Anterior cingulate cortex (tissue), 58 donors: Measurements from ENCODE around the gene CPNE2.

ENCODE experiments used
- DNase-seq, 58 donors: peaks; one replicate each; lab custom pipeline; 2025; lab: John Stamatoyannopoulos, UW

CPNE2 gene

DNA sequence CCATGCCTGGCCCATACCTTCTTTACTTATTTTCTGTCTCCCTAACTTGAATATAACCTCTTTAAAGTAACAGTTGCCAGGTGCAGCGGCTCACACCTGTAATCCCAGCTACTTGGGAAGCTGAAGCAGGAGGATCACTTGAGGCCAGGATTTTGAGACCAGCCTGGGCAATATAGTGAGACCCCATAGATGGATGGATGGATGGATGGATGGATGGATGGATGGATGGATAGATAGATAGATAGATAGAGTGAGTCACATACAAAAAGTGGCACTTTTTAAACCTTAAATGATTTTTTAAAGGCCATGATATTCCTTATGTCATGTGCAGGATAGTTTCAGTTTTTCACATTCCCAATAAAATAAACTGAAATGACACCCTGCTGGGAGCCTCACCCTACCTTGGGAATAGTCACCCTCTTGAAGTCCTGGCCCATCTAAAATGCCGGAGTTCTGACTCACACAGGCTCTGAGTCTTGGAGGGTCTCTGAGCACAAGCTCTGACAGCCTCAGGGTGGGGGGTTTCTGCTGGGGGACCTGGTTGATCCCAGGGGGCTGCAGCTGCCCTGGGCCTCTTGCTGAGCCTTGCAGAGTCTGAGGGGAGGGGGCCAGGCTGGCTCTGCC, 26.2 kb downstream of the CPNE2 start:
- no peak for DNase-seq

DNA sequence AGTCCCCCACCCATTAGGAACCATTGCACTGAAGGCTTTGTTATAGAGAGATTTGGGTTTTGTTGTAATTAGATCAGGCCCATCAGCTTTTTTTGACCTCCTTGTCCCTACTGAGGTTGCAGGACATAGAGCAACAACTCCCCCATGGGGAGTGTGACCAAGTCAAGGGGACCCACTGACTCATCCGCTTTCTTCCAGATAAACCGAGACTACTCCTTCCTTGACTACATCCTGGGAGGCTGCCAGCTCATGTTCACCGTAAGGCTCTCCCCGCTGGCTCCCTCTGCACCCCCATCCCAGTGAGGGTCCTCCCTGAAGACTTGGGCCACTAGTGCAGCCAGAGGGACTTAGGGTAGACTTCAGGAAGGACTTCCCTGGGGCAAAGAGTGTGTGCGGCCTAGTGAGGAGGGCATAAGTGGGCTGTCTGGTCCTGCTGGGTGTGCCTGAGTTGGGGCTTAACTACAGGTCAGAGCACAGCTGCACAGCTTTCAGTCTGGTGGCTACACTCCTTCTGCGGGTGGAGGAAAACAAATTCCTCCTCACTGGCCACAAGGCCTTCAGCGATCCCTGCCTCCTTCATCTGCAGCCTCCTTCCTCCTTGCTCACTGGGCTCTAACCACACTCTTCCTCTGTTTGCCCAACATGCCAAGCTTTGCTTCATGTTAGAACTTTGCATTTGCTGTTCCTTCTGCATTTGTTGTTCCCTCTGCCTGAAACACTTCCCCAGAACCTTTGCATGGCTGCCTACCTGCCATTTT, 31.0 kb downstream of the CPNE2 start:
- DNase-seq = no peak

DNA sequence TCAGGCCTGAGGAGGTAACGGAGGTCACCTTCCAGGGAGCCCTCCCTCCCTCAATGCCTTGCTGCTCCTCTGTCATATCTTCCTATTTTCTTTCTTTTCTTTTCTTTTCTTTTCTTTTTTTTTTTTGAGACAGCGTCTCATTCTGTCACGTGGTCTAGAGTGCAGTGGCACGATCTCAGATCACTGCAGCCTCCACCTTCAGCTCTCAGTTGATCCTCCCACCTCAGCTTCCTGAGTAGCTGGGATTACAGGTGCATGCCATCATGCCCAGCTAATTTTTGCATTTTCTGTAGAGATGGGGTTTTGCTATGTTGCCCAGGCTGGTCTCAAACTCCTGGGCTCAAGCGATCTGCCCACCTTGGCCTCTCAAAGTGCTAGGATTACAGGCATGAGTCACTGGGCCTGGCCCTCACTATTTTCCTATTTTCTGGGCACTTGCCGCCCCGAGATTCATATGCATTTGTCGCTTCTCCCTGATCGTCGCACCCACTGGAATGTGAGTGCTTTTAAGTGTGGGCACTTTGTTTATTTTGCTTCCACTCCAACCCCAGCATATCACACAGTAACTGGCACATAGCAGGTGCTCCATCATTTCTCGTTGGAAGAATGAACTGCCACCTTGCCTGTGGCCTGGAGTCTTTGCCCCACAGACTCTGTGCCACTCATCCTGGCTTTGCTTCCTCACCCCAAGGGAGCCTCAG, 31.7 kb downstream of the CPNE2 start:
- no peak for DNase-seq

DNA sequence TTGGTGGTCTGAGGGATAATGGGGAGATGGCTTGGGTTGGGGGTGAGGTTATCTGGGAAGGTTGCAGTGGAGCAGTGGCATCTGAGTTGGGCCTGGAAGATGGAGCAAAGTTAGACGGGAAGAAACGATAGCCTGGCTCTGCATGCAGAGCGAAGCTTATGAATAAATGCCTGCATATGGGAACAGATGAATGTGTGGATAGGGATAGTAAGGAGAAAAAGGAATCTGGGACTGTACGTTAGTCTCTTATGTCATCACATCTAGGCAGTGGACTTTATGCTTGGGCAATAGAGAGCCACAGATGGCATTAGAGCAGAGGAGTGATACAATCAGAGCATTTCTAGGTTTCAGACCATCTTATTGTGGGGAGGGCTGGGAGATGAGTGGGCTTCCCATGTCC, 33.0 kb downstream of the CPNE2 start:
- no peak for DNase-seq

DNA sequence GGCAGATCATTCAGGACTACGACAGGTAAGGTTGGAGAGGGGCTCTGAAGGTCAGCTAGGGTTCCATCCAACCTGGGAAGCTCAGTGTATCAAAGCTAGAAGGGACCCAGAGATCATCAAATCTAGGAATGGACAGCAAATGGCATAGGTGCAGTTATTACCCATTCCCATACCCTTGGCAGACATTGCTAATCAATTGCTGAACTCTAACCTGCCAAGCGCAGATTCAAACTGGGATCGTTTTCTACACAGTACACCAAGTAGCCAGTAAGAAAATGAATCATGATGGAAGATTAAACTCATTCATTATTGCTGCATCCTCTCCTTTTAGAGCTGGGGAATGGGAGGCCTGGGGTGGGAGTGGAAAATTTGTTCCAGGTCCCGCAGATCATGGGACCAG, 33.6 kb downstream of the CPNE2 start:
- no peak for DNase-seq

DNA sequence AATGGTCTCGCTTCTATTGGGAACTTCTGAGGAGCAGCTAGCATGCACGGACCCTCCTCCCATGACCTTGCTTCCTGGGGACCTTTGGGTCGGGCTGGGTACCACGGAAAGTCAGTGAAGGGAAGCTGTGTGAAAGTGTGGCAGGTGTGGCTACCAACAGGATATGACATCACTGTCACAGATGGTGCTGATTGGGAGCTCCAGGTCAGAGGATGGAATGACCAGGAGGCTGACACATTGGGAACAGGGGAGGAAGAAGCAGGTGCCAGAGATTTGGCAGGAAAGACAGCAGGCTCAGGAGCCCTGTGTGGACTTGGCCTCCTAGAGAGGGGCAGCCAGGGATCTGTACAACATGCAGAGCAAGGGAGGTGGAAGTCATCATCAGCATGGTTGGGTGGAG, 34.0 kb downstream of the CPNE2 start:
- no peak for DNase-seq

DNA sequence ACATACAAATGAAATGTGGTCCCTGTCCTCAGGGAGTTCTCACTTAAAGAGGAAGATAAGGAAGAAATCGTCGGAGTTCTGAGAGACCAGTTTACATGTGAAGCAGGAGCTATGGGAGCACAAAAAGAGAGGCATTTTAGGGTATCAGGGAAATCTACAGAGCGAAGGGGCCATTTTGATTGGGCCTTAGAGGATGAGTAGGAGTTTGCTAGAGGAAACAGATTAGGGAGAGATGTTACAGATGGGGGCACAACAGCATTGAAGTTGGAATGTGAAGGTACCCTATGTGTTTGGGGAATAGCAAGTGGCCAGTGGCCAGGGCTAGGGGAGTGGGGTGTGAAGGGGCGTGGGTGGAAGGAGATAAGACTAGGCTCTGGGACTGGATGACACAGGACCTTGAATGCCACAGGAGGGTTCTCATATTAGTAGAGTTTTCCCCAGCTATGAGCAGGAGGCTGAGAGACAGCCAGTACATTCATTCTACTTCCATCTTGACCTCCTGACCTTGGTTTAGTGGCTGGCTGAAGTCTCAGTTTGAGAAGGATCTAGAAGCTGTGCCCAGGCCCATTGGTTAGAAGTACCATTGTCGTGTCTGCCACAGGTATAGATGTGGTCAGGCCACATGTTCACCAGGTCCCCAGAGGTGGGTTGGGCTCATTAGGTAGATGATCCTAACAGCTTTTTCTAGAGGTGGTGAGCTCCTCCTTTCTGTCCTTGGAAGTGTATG, 34.8 kb downstream of the CPNE2 start:
- no peak for DNase-seq

DNA sequence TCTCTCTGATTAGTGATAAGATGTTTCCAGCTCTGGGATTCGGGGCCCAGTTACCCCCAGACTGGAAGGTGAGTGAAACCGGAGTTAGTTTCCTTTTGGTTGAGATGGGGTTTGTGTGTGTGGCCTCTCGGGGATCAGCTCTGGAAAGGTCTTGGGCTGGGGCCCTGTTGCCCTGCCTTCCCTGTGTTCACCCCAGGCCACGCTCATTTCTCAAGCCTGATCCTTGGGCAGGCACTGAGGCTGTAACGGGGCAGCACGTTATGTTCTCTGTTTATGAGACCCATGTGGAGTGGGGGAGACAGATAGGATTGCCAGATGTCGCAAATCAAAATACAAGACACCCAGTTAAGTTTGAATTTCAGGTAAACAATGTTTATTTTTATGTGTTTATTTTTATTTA, 35.5 kb downstream of the CPNE2 start:
- DNase-seq = no peak

DNA sequence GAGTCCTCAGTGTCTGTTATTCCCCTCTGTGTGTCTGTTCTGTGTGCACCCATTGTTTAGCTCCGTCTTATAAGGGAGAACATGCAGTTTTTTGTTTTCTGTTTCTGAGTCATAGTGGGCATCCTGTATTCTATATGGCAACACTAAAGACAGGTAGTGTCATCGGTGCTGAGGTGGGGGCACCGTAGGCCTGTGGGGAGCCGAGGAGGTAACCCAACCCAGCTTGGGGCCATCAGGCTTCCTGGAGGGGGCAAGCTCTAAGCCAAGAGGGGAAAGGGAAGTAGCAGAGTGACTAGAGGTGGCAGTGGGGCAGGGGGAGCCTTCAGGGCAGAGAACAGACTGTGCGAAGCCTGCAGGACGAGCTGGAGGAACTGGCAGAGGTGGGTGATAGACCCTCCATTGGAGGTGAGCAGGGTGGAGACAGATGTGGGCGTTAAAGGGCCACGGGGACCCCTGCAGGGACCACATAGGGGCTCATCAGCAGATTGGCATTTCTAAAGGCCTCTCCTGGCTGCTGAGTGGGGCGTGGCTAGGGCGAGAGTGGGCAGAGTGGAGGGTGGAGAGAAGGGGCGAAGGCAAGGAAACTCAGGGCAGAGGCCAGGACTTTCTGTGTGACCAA, 36.5 kb downstream of the CPNE2 start:
- no peak for DNase-seq

DNA sequence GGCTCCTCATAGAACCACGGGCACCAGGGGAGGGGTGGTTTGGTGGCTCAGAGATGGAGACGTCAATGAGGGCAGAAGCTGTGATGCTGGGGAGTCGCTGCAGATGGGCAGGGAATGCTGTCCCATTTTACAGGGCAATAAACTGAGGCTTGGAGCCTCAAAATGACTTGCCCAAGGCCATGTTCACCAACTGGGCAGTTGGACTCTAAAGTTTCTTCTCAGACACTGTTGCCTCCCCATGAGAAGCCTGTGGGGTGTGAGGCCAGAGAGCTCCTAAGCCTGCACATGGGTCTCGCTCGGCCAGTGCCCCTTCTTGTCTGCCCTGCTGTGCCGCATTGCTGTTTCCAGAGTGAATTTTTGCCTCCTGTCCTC, 38.6 kb downstream of the CPNE2 start:
- DNase-seq = no peak

DNA sequence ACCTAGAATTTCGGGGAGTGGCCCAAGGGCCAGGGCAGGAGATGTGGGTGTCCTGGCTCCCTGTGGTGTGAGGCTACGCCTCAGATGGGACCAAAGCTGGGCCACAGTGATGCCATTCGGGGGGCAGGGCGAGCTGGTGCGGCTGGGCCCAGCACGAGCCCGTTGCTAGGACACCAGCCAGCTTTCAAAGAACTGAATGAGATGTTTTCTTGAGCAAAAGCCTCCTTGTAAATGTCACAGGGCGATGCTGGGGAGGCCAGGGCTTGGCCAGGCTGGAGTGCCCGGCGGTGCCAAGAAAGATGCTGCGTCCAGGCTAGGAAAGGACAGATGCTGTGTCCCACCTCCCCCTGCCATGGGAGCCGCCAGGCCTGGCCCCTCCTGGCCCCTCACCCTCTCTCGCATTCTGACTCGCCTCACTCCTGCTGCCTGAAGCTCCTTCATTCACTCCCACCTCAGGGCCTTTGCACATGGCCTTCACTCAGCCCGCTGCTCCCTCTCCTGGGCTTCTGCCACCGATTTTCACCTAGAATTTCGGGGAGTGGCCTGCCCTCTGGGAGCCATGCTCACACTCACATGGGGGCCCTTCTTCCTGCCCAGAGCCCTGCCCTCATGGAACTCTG, 39.1 kb downstream of the CPNE2 start:
- peak in 54 of 58 donors; percentile 38 to 94 (median 77) for DNase-seq

DNA sequence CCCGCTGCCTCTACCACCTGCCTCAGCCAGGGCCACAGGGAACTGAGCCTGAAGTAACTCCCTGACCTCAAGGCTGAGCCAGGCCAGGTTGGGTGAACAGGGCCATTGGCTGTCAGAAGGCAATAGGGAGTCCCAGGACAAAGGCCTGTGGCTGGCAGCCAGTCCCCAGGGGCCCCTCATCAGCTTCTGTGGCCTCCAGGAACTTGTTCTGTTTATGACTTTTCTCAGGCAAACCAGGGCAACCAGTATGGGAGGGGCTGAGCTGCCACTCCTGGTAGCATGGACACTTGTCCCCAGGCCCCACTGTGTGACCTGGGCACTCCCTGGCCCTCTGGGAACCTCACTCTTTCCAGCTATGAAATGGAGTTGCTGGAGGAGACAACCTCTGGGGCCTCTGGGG, 40.1 kb downstream of the CPNE2 start:
- DNase-seq = peak in 1 of 58 donors; percentile 36

DNA sequence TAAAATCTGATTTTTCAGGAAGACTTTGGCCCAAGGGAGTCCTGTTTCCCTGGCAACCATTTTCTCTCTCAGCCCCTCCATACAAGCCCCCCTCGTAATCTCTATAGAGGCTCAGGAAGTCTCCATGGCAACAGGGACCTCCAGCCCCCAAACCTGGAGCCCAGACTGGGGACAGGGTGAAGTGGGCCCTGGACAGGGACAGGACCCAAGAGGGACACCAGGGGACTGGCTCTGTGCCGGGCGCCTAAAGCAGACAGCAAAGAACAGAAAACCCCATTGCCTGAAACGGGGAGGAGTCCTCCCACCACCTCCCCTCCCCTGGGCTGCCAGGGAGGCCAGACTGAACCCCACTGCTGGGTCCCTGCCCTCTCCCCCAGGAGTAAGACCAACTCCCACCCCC, 40.6 kb downstream of the CPNE2 start:
- no peak for DNase-seq

DNA sequence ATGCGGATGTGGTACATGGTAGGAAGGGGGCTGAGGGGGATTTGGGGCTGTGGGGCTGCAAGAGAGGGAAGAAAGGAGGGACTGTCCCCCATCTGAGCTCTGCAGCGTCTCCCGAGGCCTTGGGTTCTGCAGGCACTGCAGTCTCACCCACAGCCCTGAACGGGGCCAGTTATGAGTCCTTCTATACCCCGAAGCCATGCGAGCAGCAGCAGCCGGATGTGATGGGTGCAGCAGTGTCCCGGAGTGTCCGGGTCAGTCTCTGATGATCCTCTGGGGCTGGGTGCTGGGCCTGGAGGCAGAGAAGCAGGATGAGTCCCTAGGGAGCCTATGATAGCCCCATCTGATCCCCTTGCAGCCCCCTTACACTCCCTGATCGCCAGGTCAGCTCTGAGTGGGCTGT, 41.5 kb downstream of the CPNE2 start:
- no peak for DNase-seq

DNA sequence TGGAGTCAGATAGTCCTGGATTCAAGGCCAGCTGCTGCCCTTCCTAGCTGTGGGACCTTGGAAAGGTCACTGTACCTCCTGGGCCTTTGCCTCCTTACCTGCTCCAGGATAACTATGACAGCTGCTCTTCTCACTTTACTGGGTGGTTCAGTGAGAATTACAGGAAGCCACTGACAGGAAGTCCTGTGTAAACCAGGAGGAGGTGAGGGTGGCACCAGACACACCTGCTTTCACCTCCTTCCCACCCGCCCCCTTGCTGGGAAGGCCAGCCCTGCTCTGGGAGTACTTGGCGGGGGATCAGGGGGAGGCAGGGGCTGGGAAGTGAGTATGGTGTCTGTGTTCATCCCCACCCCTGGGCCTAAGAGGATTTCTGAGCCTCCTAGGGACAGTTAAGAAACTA, 42.6 kb downstream of the CPNE2 start:
- no peak for DNase-seq

DNA sequence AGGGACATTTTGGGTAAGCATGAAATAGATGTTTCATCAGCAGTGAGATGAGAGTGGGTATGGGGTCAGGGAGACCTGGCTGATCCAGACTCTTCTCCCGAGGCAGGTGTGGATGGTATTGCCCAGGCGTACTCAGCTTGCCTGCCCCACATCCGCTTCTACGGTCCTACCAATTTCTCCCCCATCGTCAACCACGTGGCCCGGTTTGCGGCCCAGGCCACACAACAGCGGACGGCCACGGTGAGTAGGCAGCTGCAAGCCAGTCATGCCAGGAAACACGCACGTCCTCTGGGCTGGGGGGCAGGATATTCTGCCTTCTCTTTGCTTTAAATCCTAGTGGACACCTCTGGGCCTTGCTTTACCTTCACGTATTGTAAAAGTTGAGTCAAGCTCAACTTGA, 44.7 kb downstream of the CPNE2 start:
- peak in 1 of 58 donors; percentile 30 for DNase-seq

DNA sequence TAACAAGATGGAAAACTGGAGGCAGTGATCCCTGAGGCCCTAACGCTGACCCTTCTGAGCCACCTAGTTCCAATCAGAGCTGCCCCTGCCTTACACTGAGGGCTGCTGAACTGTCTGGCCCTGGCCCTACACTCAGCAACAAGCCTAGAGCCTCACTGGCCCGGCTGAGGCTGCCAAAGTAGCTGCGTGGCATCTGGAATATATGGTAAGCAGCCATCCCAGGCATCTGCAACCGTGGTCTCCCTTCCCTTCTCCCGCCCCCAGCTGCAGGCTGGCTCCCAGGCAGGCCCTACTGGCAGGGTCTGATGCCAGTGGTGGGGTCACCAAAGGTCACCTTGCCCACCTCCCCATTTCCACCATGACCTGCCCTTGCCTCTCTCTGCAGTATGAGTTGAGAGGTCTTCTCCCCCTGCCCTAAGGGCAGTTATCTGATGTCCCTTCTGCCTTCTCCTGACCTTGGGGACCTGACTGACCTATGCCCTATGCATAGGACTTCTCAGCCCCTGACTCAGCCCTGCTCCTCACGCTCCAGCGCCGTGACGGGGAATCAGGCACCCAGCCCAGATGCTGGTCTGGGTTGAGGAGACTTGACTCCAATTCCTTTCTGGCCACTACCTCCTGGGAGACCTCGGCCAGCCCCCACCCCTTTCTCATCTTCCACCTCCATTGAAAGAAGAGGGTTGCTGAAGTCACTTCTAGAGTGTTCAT, 45.3 kb downstream of the CPNE2 start:
- DNase-seq = no peak

DNA sequence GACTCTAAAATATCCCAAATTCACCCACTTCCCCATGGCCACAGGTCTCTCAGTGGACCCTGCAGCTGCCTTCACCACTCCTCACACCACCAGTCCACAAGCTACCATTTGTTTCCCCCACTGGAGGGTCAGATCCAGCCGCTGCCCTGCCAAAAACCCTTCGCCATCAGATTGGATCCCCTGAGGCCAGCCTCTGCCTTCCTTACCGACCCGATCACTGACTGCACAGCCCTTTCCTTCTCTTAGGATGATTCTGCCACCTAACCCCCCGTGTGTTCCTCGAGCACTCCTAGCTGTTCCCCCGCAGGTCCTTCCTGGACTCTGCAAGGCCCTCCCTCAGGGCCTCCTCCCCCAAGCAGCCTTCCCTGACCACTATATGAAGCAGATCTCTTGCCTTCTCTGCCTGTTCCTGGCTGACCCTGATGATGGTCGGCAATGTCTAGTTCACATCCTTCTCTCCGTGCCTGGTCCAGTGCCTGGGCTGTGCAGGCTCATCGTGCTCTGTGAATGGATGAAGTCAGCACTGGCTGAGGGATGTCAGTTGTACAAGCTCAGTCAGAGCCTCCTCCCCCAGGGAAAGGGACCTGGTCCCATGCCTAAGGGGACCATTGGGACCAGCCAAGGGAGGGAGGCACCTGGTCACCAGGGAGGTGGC, 46.0 kb downstream of the CPNE2 start:
- DNase-seq = no peak
